Activated CD8-positive, alpha-beta memory T cell treated with anti-CD3 and anti-CD28 coated beads, Interleukin-2, amount 50 U/mL, for 24 hours (primary cell): ENCODE data around the gene DMAC1.

ENCODE experiments used
- DNase-seq: peaks from one replicate; pipeline ENCODE4 v3.0.0-alpha.2; 2020; ENCODE audit errors: extremely low read depth

Gene DMAC1

GRCh38 chr9:7799234-7799943 is at the start of gene DMAC1:
Gene DMAC1, minus strand, starts transcription at chr9:7799778. Its CDS starts 44 bp downstream, at chr9:7799734.
- DNase-seq, result peak; percentile 50

GRCh38 chr9:7849362-7849761 is 49.8 kb upstream of the DMAC1 start:
- DNase-seq, result no peak

GRCh38 chr9:7848498-7848897 is 48.9 kb upstream of the DMAC1 start:
- DNase-seq, result no peak

- no peak for DNase-seq
Observed at GRCh38 chr9:7844242-7844641, 44.7 kb upstream of the DMAC1 start.

GRCh38 chr9:7841831-7842230 is 42.3 kb upstream of the DMAC1 start:
- DNase-seq, result no peak

- DNase-seq, result no peak
Observed at GRCh38 chr9:7834531-7834930, 35.0 kb upstream of the DMAC1 start.

DNA sequence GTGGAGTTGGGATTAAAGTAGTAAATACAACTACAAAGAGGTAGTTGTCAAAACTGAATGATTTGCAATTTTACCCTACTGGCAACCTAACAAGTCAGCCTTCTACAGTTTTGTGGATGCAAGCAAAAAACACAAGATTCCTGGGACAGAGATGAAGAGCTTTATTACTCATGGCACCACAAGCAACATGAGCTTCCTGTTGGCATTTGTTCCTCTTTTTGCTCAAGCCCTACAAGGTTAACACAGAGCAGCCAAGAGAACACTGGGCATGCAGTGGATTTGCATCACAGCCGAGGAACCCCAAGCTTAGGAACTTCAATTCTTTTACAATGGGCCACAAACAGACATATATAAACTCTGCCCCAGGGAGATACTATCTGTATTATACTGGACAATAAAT is 28.8 kb upstream of the DMAC1 start:
- DNase-seq, result no peak

DNA sequence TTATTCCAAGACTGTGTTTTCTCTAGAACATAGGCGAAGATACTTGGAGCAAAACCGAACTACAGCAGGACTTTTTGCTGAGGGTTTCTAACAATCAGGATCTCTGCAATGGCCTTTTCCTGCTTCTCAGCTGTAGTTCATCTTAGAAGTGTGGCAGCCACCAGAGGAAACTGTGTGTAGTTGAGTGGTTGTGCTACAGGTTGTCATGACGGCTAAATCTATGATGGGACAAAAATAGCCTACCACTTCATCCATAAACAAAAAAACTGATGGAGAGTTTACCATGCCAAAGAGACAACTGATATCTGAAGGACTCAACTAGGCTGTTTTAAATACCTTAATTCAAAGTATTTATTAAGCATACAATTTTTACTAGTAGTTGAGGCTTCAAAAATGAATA is 28.2 kb upstream of the DMAC1 start:
- DNase-seq, result no peak

- no peak for DNase-seq
Observed at GRCh38 chr9:7827056-7827455, 27.5 kb upstream of the DMAC1 start.

- no peak for DNase-seq
Observed at GRCh38 chr9:7823651-7824050, 24.1 kb upstream of the DMAC1 start.

- no peak for DNase-seq
Observed at GRCh38 chr9:7819984-7820383, 20.4 kb upstream of the DMAC1 start.

- DNase-seq, result no peak
Observed at GRCh38 chr9:7816021-7816420, 16.4 kb upstream of the DMAC1 start.

- DNase-seq, result no peak
Observed at GRCh38 chr9:7813030-7813429, 13.5 kb upstream of the DMAC1 start.

DNA sequence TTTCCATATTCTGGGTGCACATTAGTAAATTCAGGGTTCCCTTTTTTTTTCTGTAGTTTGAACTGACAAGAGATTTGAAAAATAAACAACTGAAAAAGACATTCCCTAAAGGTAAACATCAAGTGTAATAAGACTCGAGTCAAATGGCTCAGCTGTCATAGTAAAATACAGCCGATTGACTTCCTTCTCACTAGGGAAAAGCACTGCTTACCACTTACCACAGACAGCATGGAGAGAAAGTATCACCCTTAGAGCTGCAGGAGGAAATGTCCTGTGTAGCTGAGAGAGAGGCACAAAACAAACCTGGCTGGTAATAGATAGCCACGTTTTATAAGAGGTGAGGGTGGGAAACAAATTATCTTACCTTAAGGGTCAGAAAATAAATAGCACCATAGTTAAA is 12.1 kb upstream of the DMAC1 start:
- no peak for DNase-seq

DNA sequence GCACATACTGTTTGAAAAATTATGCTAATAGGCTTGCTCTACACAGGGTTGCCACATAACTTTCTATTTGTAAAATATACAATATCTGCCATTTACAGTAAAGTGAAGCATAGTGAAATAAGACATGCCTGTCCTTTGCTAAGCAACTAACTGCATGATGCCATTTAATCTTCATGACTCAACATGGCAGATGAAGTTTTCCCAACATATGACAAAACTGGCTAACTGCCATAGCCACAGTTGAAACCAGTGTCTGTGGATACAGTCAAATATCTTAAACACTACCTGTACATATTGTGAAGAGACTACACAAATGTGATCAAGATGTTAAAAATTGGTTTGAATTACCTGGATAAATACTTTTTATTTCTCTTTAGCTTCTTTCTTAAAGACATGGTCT is 3.1 kb upstream of the DMAC1 start:
- DNase-seq, result no peak

GRCh38 chr9:7799944-7800285 is 337 bp upstream of the DMAC1 start:
- DNase-seq, result no peak

GRCh38 chr9:7794196-7794595 is 5.4 kb downstream of the DMAC1 start:
- no peak for DNase-seq

DNA sequence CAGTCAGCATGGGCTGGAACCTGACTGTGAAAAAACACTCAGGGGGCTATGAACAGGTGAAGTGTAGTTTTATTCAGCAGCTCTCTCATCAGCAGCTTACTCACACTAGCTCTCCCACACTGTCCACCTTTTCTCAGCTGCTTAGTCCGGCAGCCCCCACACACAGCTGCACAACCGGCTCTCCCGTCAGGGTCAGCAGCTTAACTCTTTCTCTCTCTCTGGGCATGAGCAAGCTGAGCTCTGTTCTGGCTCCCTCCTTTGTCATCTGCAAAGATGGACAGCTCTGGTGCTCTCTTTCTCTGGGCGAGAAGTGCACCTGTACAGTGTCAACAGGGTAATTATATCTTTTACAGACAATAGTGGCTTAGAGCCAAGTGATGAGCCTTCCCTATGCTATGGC is 8.2 kb downstream of the DMAC1 start:
- no peak for DNase-seq

DNA sequence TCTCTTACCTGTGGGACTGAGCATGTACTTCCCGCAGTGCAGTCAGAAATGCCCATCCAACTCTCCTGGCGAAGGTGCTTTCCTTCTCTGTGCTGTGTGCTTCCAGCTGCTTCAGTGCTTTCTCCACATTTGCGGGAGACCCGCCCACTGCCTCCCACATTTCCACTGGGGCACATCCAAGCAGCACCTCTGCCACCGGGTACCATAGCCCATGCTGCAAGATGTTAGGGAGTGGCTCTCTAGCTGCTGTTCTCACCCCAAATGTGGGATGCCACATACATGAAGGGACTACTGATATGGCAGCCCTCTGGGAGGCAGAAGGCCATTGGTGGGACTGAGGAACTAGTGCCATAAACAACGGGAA is 8.8 kb downstream of the DMAC1 start:
- no peak for DNase-seq

GRCh38 chr9:7790022-7790818 is 9.4 kb downstream of the DMAC1 start:
- no peak for DNase-seq

- no peak for DNase-seq
Observed at GRCh38 chr9:7788772-7789171, 10.8 kb downstream of the DMAC1 start.

DNA sequence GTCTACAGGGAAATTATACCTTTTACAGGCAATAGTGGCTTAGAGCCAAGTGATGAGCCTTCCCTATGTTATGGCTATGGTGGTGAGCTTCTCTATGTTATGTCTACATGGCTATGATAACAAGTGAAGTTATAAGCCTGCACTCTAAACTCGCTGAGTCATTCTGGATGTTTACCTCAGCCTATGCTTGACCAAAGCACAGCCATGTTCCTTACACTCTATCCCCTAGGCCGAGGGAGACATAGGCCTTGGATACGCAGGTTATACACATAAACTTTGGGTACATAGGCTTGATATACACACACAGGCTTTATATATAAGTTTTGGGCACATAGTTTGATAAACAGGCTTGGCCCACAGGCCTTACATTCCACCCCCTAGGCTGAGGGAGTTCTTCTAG is 13.8 kb downstream of the DMAC1 start:
- no peak for DNase-seq

DNA sequence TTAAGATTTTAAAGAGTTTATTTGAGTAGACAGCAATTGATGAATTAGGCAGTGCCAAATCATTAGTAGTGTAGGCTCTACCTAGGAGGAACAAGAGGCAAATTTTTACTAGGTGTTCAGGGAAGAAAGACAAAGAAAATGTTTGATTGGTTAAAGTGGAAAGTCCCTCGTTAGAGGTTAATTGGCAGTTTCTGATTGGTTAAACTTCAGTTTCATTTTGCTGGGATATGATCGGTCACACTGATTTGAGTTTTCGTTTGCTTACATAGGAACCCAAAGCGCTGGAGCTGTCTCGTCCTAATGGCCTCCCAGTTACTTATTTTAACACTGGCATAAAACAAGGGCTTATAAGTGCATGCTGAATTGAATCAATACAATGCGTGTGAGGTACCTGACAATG is 15.1 kb downstream of the DMAC1 start:
- no peak for DNase-seq

GRCh38 chr9:7783635-7784063 is 15.9 kb downstream of the DMAC1 start:
- DNase-seq, result no peak
